Glomerular visceral epithelial cell (primary cell): ENCODE results near the gene TRIM31.

ENCODE experiments used
- DNase-seq: peaks from one replicate; pipeline ENCODE4 v3.0.0-alpha.2; 2016; ENCODE audit errors: extremely low spot score

TRIM31 gene, protein sequence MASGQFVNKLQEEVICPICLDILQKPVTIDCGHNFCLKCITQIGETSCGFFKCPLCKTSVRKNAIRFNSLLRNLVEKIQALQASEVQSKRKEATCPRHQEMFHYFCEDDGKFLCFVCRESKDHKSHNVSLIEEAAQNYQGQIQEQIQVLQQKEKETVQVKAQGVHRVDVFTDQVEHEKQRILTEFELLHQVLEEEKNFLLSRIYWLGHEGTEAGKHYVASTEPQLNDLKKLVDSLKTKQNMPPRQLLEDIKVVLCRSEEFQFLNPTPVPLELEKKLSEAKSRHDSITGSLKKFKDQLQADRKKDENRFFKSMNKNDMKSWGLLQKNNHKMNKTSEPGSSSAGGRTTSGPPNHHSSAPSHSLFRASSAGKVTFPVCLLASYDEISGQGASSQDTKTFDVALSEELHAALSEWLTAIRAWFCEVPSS

GRCh38 chr6:30113003-30113759 is at the start of gene TRIM31:
TSS of gene TRIM31 (minus strand) at chr6:30113090. CDS start at chr6:30112805, 285 bp downstream.
- DNase-seq = no peak

- no peak for DNase-seq
Observed at GRCh38 chr6:30162265-30163089, 49.6 kb upstream of the TRIM31 start.

DNA sequence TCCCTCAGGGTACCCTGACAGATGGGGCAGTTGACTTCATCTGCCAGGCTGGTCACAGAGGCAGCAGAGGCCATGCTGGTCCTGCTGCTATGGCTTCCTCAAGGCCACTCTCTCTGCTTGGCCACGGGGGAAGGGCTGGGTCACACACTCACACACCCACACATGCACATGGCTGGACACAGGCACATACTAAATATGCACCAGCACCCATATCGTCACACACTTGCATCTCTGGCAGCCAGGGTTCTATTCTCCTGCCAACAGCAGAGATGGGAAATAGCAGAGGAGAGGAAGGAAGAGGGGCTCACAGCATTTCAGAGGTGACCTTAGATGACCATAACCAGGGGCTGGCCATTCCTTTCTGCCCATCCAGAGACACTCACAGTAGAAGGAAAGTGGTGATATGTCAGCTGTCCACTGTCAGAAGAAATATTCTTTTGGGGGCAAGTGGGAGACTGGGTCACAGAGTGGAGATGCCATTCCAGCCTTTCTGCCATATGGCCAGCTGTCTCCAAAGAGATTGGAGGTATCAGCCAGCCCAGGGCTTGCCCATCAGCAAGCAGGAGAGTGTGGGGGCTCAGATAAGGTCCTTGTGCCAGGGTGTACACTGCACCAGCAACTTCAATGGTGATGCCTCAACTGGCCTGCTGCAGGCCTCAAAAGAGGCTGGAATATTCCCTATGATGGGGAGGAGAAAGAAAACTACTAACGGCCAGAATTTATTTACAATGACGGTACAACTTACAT is 48.1 kb upstream of the TRIM31 start, which contains the start of gene TRIM10:
Gene TRIM10 (minus strand): TSS at position 427 of the 747 bp plus-strand sequence. CDS start 353 bp downstream, at position 74.
- no peak for DNase-seq

- no peak for DNase-seq
Observed at GRCh38 chr6:30160008-30160784, 47.3 kb upstream of the TRIM31 start.

DNA sequence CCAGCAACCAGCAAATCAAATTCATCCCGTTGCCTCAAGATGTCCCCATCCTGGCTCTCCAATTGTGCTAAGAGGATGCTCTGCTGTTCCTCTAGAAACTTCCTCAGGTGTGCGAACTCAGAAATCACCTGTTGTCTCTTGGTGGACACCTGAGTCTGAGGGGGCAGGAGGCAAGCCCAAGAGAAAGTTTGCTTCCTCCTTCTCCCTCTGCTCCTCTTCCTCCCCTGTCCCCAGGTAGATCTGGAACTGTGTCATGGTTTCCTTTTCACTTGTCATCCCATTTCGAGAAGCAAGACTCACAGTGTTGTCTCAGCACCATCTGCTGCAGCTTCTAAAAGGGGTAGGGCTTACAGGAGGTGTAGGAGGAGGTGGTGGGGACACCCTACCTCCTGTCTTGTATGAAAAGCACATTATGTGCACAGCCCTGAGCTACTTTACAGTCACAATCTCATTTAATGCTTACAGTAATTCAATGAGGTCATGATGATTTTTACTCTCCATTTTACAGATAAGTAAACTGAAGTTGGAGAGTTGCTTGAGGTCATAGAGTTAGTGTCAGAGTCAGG is 45.7 kb upstream of the TRIM31 start:
- no peak for DNase-seq

DNA sequence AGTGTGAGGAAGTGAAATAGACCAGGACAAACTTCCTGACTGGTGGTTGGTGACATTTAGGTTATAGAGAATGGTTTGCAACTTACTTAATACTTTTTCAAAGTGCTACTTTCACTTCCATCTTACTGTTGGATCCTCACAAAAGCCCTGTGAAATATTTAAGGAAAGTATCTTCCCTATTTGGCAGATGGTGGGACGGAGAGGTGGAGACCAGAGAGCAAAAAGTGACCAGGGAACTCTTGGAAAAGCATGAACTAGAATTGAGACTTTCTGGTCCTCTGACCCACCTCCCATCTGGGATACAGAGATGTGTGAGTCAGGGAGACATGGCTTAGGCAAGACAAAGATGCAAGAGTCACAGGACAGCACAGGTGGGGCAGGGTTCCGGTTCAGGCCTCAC is 45.1 kb upstream of the TRIM31 start:
- no peak for DNase-seq

GRCh38 chr6:30157581-30157980 is 44.7 kb upstream of the TRIM31 start:
- DNase-seq = no peak

DNA sequence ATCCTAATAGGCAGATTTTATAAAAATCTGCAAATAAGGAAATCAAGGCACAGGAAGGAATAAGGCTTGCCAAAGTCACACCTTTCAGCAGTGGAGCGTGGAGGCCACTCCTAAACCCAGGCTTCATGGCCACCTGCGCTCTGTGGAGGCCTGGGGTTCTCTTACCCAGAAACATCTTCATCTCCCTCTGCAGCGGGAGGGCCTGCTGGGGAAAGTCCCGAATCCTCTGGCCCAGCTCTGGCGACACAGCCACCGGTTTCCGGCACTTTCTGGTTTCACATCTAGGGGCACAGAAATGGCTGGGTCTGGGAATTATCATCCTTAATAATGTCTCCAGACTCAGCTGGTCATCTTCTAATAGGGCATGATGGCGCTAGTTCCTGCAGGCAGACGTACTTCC is 43.9 kb upstream of the TRIM31 start:
- no peak for DNase-seq

DNA sequence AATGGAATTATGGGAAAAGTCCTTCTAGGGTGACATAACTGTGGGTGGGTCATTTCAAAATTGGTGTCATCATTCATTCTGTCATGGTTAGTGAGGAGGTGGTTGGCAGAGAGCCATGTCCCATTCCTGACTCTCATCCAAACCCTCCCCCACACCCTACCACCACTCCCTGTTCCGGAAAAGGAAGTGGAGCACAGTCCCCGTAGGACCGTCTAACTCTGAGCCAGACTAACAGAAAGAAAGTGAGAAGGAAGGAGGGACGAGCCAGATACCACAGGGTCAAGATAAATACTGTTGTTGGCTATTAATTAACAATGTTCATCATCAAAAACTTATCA is 43.3 kb upstream of the TRIM31 start:
- DNase-seq = peak; percentile 90

GRCh38 chr6:30155520-30156261 is 42.8 kb upstream of the TRIM31 start:
- DNase-seq = no peak

GRCh38 chr6:30154709-30155519 is 42.0 kb upstream of the TRIM31 start:
- DNase-seq = peak; percentile 98

- DNase-seq = no peak
Observed at GRCh38 chr6:30154061-30154460, 41.2 kb upstream of the TRIM31 start.

DNA sequence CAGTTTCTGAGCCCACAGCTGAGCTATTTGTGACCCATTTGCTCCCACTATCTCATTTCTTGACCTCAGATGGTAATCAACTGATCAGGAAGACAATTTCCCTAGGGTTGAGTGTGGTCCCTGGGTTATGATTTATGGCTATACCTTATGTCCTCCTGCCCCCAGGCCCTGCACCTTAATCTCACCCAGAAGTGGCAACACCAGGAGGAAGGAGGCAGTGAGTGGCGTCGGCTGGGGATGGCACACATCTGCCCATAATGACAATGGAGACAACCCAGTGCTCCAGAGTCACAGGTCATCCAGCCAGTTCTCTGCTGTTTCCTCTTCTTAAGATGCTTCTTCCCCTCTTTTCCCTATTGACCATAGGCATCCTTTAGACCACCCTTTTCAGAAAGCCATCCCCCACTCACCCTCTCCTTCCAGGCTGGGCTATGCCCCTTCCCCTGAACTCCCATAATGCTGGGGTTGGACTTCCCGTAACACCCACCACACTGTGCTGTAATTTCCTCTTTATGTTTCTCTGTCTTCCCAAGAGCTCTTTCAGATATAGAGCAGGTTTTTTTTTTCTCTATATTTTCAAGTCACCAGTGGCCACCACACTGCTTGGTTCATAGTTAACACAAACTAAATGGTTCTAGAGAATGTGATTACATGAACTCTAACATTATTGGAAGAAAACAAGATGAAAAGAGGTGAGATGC is 40.2 kb upstream of the TRIM31 start:
- DNase-seq = no peak

- DNase-seq = peak; percentile 35
Observed at GRCh38 chr6:30152016-30152673, 39.3 kb upstream of the TRIM31 start.

DNA sequence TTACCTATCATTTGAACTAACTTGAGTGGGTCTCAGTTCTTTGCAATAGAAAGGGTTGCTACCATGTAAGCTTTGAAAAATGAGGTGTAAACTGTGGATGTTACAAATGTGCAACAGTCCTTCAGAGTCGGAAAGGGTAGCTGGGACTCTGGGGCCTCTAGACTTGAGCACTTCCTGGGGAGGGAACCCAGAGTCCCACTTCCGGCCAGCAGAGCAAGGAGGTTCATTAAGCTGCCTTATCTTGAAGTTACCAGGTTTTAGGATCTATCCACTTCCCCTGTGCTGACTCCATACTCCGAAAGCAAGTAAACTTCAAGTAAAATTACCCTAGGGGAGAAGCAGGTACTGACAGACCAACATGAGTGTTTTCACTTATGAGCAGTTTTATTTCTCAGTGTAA is 38.7 kb upstream of the TRIM31 start:
- DNase-seq = no peak

DNA sequence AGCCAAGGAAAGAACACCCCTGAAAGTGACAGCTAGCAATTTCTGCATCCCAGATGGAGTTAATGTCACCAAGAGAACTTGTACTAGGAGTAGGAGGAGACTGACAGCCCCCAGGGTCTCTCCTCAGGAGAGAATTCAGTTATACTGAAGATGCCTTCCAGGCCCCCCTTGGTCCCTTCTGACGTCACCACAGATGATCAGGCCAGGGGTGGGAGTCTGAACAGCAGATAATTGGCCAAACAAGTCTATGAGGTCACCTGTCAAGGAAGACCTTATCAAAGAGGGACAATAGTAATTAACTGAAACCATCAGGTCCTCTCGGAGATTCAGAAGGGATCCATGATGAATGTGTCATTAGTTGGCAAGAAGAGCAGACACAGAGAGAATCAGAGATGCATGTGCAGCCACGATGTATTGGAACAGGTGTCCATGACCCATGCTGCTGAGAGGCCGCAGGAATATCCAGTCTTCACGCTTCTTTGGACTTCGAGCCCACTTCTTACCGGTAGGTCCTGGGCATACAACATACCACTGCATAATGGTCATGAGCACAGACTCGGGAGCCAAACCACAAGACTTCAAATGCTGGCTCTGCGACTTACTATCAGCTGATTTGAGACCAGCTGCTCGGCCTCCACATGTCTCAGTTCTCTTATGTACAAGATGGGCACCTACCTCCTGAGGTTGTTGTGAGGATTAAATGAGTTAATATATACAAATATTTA is 37.9 kb upstream of the TRIM31 start:
- peak; percentile 98 for DNase-seq
